CD4-positive, alpha-beta T cell (primary cell): ENCODE measurements around the gene RIPOR3. TPM values are rescaled to one million over a fixed set of nuclear protein-coding genes. Genes with fewer than 3 reads are reported as not detected.
A peak's percentile ranks its signal among the peaks of the same experiment; 100 is the strongest.

Experiments used
- ATAC-seq: fragments of 200-7000 bp; cut with Tn5 transposase; one replicate; pipeline ENCODE4 v1.10.0; 2022; ENCODE audit warnings: mild to moderate bottlenecking; ENCODE audit not compliant: poor library complexity
- CTCF ChIA-PET: fragments of 350-600 bp; sonication (Branson Sonifier 250); formaldehyde crosslinking; loops from one replicate; lab custom pipeline; 2021; ENCODE audit warnings: antibody characterized with exemption, inconsistent platforms; lab: Charles Lee
- POLR2A ChIA-PET: fragments of 350-600 bp; sonication (Branson Sonifier 250); formaldehyde crosslinking; loops from one replicate; lab custom pipeline; 2021; ENCODE audit warnings: antibody characterized with exemption, inconsistent platforms; lab: Charles Lee
- DNase-seq, 14 experiments: peaks; one replicate each; pipeline ENCODE4 v3.0.0-alpha.2; 2013 to 2020; ENCODE audit warnings: mixed read lengths in 2 of 14
- H3K27ac ChIP-seq, 2 donors: one replicate each; pipeline versions ENCODE4 v1.5.1 to v1.7.0; 2013; ENCODE audit warnings: low read length in 2 of 2, low read depth in 1 of 2, mild to moderate bottlenecking in 1 of 2
- H3K27me3 ChIP-seq, 2 experiments: 1 replicate in 1 of 2; 2 replicates in 1 of 2; pipeline versions ENCODE4 v1.6.1 to v1.7.0; 2013; ENCODE audit warnings: low read length in 2 of 2, control low read depth in 1 of 2, mild to moderate bottlenecking in 1 of 2, moderate library complexity in 1 of 2; ENCODE audit not compliant: insufficient read depth in 2 of 2, control insufficient read depth in 1 of 2
- H3K36me3 ChIP-seq: one replicate; pipeline ENCODE4 v1.6.1; 2013; ENCODE audit warnings: low read length, control low read depth; ENCODE audit not compliant: insufficient read depth
- H3K4me1 ChIP-seq: one replicate; pipeline ENCODE4 v1.6.1; 2013; ENCODE audit warnings: low read length, control low read depth; ENCODE audit not compliant: insufficient read depth
- H3K4me3 ChIP-seq: one replicate; pipeline ENCODE4 v1.5.1; 2013; ENCODE audit warnings: mild to moderate bottlenecking, low read length, moderate library complexity
- H3K9me3 ChIP-seq, 2 experiments: 1 replicate in 1 of 2; 2 replicates in 1 of 2; pipeline versions ENCODE4 v1.6.1 to v1.7.0; 2013; ENCODE audit warnings: low read length in 2 of 2, mild to moderate bottlenecking in 2 of 2, control low read depth in 1 of 2, moderate library complexity in 1 of 2; ENCODE audit not compliant: control insufficient read depth in 1 of 2, insufficient read depth in 1 of 2
- H3K27ac Mint-ChIP-seq: one replicate; pipeline ENCODE4 v1.8.0; 2020; ENCODE audit warnings: mixed read lengths
- H3K27me3 Mint-ChIP-seq: one replicate; pipeline ENCODE4 v1.8.0; 2021; ENCODE audit warnings: mixed read lengths
- H3K36me3 Mint-ChIP-seq: one replicate; pipeline ENCODE4 v1.8.0; 2021; ENCODE audit warnings: low read depth, mixed read lengths
- H3K4me1 Mint-ChIP-seq: one replicate; pipeline ENCODE4 v1.8.0; 2021; ENCODE audit warnings: low read depth, mixed read lengths
- H3K4me3 Mint-ChIP-seq: one replicate; pipeline ENCODE4 v1.8.0; 2020; ENCODE audit warnings: mild to moderate bottlenecking, mixed read lengths
- H3K9me3 Mint-ChIP-seq: one replicate; pipeline ENCODE4 v1.8.0; 2020; ENCODE audit warnings: mixed read lengths
- CTCF ChIP-seq: fragments of 200-600 bp; IDR thresholded peaks from one replicate; pipeline ENCODE4 v1.8.0; 2022; ENCODE audit warnings: antibody characterized with exemption, mild to moderate bottlenecking
- intact Hi-C, 2 experiments: fragments of 100-400 bp; cut with DNase I in 1 of 2; cut with micrococcal nuclease in 1 of 2; formaldehyde crosslinking; loops; one replicate each; pipeline versions ENCODE4 v1.15.1 to v1.9.0; 2023 to 2025; cut with DNase I, micrococcal nuclease
- polyA plus RNA-seq, 2 donors: library from polyadenylated mRNA; unstranded; fragments of 120-200 nt; gene quantifications; one replicate each; pipeline ENCODE4 v1.2.1, GENCODE V29; 2013
- total RNA-seq, 174 experiments: library from RNA in 2 of 174; stranded (reverse) in 2 of 174; gene quantifications; one replicate each; pipeline ENCODE4 v1.2.3 and lab custom pipeline; 2021 to 2026

Gene RIPOR3
- not detected for total RNA-seq
- polyA plus RNA-seq (2013, experiment 1 of 2) = 0.33 TPM
- 1.4 TPM for polyA plus RNA-seq (2013, experiment 2 of 2)
- 0 to 4.4 (median 0.69) reads per million in 172 experiments for total RNA-seq (lab: John Stamatoyannopoulos, UW)

DNA sequence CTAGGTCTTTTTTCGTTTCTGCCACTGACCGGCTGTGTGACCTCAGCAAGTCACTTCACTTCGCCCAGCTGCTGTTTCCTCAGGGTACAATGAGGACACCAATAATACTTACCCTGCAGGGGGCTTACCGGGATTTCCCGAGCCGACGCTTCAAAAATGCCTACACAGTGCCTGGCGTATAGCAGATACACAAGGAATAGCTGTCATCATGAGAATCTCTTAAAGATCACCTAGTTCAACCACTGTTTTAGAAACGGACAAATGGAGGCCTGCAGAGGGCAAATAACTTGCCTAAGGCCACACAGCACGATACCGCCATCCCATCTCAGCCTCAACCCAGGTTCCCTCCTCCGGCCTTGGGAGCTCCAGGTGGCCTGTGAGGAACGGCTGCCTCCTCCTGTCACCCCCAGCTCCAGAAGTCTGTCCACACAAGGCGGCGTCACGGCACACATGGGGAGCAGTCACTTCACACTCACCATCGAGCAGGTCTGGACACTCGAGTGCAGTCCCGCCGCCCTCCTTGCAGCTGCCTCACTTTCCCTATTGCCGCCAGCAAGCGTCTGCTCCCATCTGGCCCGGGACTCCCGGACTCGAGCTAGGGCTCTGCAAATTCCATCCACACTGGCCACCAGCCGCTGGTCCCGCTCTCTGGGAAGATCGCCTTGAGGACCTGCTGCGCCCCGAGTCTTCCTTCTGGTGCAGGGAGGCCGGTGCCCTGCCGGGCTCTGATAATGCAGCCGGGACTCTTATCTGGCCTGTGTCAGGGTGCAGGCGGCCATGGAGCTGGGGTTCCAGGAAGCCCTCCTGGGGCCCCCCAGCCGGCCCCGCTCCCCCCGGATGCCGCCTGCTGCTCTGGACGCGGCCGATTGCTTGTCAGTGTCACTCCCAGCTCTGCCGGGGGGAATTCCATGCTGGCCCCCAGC, at the start of gene RIPOR3:
Gene RIPOR3, minus strand, starts transcription at position 893 of the 923 bp plus-strand sequence. Its CDS starts 414 bp downstream, at position 479.
- peaks cover 48% of the 10 kb centered on the region for H3K27me3 Mint-ChIP-seq
- H3K4me3 Mint-ChIP-seq = no peak within 1 kb of the TSS
- ATAC-seq (no peak), DNase-seq (peak in 1 of 14 experiments; percentile 3)
- H3K27ac Mint-ChIP-seq = no peak within 1 kb of the TSS
- ChIA-PET POLR2A (no interaction called here), CTCF (no interaction called here)
- H3K9me3 ChIP-seq = no peaks in the 10 kb centered on the region
- no peaks in the 10 kb centered on the region for H3K36me3 ChIP-seq
- intact Hi-C loops = no loop called here
- H3K36me3 Mint-ChIP-seq = no peaks in the 10 kb centered on the region
- H3K4me3 ChIP-seq = no peak within 1 kb of the TSS
- H3K4me1 ChIP-seq = peaks cover 12% of the 10 kb centered on the region
- no peak for TF ChIP-seq CTCF
- H3K27me3 ChIP-seq = peaks cover 30 to 33% of the 10 kb centered on the region in 2 experiments
- no peak within 1 kb of the TSS for H3K27ac ChIP-seq
- H3K9me3 Mint-ChIP-seq = no peaks in the 10 kb centered on the region
- H3K4me1 Mint-ChIP-seq = no peaks in the 10 kb centered on the region

DNA sequence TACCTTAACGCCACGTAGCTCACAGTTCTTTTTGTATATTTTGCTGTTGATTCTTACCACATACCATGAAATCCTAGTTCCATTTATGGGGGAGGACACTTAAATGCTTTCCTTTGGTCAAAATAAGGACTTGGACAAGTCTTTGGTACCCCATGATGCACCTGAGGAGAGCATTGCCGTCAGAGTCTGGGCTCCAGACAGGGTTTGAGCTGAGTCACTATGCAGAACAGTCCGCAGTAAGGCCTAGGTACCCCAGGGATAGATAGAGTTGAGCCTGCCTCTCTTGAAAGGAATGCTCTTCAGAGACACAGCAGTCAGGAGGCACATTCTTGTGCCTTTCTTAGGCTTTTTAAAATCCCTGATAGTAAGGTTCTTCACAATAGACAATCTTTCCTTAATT, 46.0 kb upstream of the RIPOR3 start:
- Mint-ChIP-seq H3K4me3 (no peak overlapping the region), H3K9me3 (no peaks in the 10 kb centered on the region), H3K36me3 (peaks cover 46% of the 10 kb centered on the region), H3K4me1 (peaks cover 49% of the 10 kb centered on the region), H3K27me3 (no peaks in the 10 kb centered on the region), H3K27ac (no peak overlapping the region)
- ATAC-seq = no peak
- peaks cover 6% of the 10 kb centered on the region for H3K36me3 ChIP-seq
- H3K4me3 ChIP-seq = no peak overlapping the region
- CTCF ChIA-PET = interaction anchor here (0.7 to 1.1 kb wide), 3 partner anchors 10 to 231 kb away, joined by 3 to 4 read pairs (median 3); no protein-coding TSS in a partner anchor
- H3K27me3 ChIP-seq = no peaks in the 10 kb centered on the region
- no peak for DNase-seq
- intact Hi-C loops = loop anchor here (10.0 kb wide), 2 partner anchors 623 to 923 kb away; partner anchors contain the start of genes SLC9A8 (in 1 of the 2) and UBE2V1 (in 1 of the 2)
- H3K27ac ChIP-seq = no peak overlapping the region
- H3K4me1 ChIP-seq = peaks cover 3% of the 10 kb centered on the region
- TF ChIP-seq CTCF = no peak
- H3K9me3 ChIP-seq = no peaks in the 10 kb centered on the region
- POLR2A ChIA-PET = no interaction called here

DNA sequence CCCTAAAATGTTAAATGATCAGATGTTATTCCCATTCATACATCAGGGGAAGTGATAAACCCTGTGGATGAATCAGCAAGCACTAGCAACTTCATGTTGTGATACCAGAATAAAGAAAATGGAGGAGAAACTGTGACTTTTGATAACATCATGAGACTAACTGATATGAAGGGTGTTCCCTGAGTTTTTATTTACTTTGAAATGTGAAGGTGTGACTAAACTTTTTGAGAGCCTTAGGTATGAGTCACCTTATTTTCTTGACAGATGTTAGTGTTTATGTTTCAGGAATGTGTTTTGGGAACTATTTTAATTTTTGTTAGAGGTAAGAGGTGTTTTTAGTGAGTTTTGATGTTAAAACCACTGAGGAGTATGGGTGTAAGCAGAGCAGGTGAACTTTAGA, 44.5 kb upstream of the RIPOR3 start:
- intact Hi-C loops = loop anchor here (10.0 kb wide), 2 partner anchors 621 to 921 kb away; partner anchors contain the start of genes SLC9A8 (in 1 of the 2) and UBE2V1 (in 1 of the 2)
- peaks cover 6% of the 10 kb centered on the region for H3K36me3 ChIP-seq
- no peak overlapping the region for H3K27ac ChIP-seq
- no peak for DNase-seq
- TF ChIP-seq CTCF = no peak
- H3K4me3 Mint-ChIP-seq = no peak overlapping the region
- H3K27me3 Mint-ChIP-seq = no peaks in the 10 kb centered on the region
- H3K9me3 ChIP-seq = no peaks in the 10 kb centered on the region
- no peak for ATAC-seq
- H3K27ac Mint-ChIP-seq = no peak overlapping the region
- H3K36me3 Mint-ChIP-seq = peaks cover 47% of the 10 kb centered on the region
- H3K27me3 ChIP-seq = no peaks in the 10 kb centered on the region
- peaks cover 53% of the 10 kb centered on the region for H3K4me1 Mint-ChIP-seq
- no peak overlapping the region for H3K4me3 ChIP-seq
- ChIA-PET POLR2A (no interaction called here), CTCF (no interaction called here)
- H3K9me3 Mint-ChIP-seq = no peaks in the 10 kb centered on the region
- H3K4me1 ChIP-seq = peaks cover 9% of the 10 kb centered on the region
